GM18508 (cell line): ENCODE data around the gene CLDN11.

Source experiments
- ATAC-seq: cut with Tn5 transposase; IDR thresholded peaks from one replicate; pipeline ENCODE4 v1.9.1; 2021; ENCODE audit warnings: moderate number of reproducible peaks; ENCODE audit not compliant: insufficient read depth, unreplicated experiment

Gene CLDN11

GRCh38 chr3:170467571-170468147 lies 49.0 kb downstream of the CLDN11 start:
- no peak for ATAC-seq

- no peak for ATAC-seq
Measured at GRCh38 chr3:170469151-170470062, 50.7 kb downstream of the CLDN11 start.

DNA sequence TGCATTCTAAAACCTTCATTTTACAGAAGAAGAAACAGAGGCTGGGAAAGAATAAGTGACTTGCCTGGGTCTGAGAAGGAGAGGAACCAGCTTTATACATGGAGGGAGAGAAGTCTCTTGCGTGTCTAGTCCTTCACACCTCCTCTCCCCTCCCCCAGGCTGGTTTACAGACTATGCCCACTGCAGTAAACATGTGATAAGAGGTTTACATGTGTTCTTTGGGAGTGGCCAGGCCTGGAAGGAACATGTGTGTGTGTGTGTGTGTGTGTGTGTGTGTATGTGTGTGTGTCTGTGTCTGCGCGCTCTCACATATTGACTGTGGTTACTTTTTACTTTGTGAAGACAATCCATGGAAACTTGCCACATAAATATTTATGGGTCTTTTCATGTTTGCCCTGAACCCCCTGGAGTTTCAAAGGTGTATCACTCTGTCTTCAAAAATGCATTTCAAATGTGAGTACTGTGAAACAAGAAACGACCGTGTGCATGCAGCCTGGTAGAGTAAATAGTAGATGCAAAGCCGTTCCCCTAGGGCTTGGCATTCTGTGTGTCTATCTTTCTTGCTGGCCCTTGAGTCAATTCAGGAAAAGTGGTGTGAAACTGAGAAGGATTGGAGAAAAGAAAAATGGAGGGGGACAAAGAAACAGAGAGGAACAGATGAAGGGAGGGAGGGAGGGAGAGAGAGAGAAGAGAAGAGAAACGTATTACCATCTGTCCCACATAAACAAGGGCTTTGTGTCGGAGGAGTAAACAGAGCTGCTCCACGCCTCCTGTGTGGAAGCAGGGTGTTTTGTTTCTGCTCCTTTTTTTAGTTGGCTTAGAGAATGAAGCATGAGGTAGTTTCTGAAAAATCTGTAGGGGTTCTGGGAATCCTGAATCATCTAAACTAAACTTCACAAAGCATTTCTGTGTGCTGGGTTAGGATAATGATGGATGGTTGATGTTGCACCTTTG lies 51.7 kb downstream of the CLDN11 start:
- no peak for ATAC-seq

DNA sequence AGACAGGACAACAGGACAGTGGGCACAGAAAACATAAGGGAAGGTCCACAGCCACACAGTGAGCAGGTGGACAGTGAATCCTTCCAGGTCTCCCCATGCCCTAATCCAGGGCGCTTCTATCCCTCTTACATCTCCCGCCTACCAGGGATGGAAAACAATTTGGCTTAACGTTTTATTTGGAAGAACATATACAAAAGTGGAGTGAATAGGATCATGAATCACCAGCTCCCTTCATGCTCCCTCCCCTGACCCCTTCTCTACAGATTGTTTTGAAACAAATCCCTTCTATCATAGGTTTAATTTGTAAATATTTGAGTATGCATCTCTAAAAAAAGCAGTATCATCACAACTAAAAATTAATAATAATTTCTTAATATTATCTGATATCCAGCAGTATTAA lies 52.5 kb downstream of the CLDN11 start:
- ATAC-seq: no peak

DNA sequence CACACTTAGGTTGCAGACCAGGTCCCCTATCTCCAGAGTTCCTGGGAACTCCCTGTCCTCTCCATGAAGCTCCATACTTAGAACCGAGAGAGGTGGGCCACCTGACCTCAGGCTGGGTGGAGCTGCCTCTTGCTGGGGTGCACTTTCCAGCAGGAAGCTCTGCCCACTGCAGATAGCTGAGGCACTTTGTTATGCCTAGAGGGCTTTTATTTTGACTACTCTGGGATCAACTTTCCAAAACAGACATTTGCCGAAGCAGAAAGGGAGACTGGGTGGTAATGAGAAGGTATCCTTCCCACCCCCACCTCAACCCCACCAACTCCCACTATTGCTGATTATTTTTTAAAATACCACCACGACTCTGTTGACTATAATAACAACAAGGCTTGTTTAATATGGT lies 54.7 kb downstream of the CLDN11 start:
- no peak for ATAC-seq

GRCh38 chr3:170475092-170475685 lies 56.5 kb downstream of the CLDN11 start:
- ATAC-seq: no peak

DNA sequence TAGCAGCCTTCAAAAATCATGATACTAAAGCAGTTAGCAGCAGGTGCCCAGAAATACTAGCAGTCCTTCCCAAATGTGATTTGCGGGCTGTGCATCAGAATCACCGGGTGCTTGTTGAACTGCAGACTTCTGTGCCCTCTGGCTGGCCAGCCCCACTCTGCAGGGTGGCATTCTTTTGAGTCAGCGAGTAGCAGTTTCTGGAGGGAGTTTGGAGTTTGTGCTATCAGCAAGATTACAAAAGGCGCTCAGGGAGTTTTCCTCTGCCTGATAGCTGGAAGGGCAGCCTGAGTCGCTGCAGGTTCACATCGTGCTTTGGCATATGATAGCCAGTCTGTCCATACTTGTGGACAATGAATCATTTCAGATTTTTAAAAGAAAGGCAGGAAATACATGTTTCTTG lies 57.6 kb downstream of the CLDN11 start:
- ATAC-seq: no peak

- ATAC-seq: no peak
Measured at GRCh38 chr3:170477395-170477794, 58.7 kb downstream of the CLDN11 start.

- ATAC-seq: no peak
Measured at GRCh38 chr3:170480111-170480510, 61.4 kb downstream of the CLDN11 start.

DNA sequence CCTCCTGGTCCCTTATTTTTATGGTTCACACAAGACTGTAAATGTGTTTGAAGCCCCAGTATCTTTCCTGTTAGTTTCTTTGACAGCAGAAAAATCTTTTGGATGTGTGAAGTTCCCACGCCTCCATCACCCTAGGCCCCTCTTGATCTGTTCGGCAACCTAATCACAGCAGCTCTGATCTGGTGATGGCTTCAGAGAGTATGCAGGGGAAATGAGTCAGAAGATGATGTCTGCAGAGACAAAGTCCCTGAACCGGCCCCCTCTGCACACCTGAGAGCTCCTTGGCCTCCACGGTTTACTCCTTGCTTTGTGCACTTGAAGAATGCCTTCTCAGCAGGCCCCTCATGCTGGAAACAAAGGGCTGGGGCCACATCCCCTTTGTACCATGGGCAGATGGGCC lies 63.5 kb downstream of the CLDN11 start:
- no peak for ATAC-seq

GRCh38 chr3:170483485-170484262 lies 65.0 kb downstream of the CLDN11 start:
- ATAC-seq: no peak
